Fibroblast of lung (primary cell): ENCODE measurements around the gene UST.

ENCODE experiments used
- CTCF ChIP-seq, 2 donors: IDR thresholded peaks in 1 of 2; conservative IDR thresholded peaks in 1 of 2; 1 replicate in 1 of 2; 2 replicates in 1 of 2; pipeline ENCODE4 v1.5.1; 2011 to 2012; ENCODE audit warnings: low read length in 2 of 2, control low read depth in 1 of 2, inconsistent platforms in 1 of 2, low read depth in 1 of 2, mild to moderate bottlenecking in 1 of 2
- EZH2 ChIP-seq: IDR thresholded peaks from 2 replicates; pipeline ENCODE4 v1.5.1; 2012; ENCODE audit warnings: low read length, control low read depth, mild to moderate bottlenecking; ENCODE audit errors: missing control alignments

- TF ChIP-seq CTCF (conservative IDR thresholded peaks at IDR 0.05 in 1 of 2, IDR thresholded peaks at IDR 0.05 in 1 of 2; ENCODE audit: low read depth in 1 of 2, low read length in 2 of 2) (no peak), EZH2 (no peak)
Observed at GRCh38 chr6:149102324-149102723, 355.5 kb downstream of the UST start.
